Ishikawa (cell line): Measurements from ENCODE around the gene ABHD16A.

ENCODE experiments used
- CEBPB ChIP-seq: IDR thresholded peaks from 2 replicates; pipeline ENCODE4 v1.6.1; 2012
- CREB1 ChIP-seq: IDR thresholded peaks from 2 replicates; pipeline ENCODE4 v1.6.1; 2012; ENCODE audit warnings: low read depth
- EGR1 ChIP-seq: IDR thresholded peaks from 2 replicates; pipeline ENCODE4 v1.6.1; 2012
- EP300 ChIP-seq: IDR thresholded peaks from 2 replicates; pipeline ENCODE4 v1.6.1; 2012; ENCODE audit warnings: borderline replicate concordance
- FOXM1 ChIP-seq: IDR thresholded peaks from 2 replicates; pipeline ENCODE4 v1.6.1; 2012; ENCODE audit warnings: low read depth, borderline replicate concordance
- MAX ChIP-seq: IDR thresholded peaks from 2 replicates; pipeline ENCODE4 v1.6.1; 2012
- NFIC ChIP-seq: IDR thresholded peaks from 2 replicates; pipeline ENCODE4 v1.6.1; 2012
- RAD21 ChIP-seq: IDR thresholded peaks from 2 replicates; pipeline ENCODE4 v1.6.1; 2012; ENCODE audit warnings: low read depth
- REST ChIP-seq: IDR thresholded peaks from 2 replicates; pipeline ENCODE4 v1.6.1; 2012; ENCODE audit warnings: low read depth, mild to moderate bottlenecking
- TAF1 ChIP-seq: IDR thresholded peaks from 2 replicates; pipeline ENCODE4 v1.6.1; 2012; ENCODE audit warnings: low read depth, mild to moderate bottlenecking
- TCF12 ChIP-seq: IDR thresholded peaks from 2 replicates; pipeline ENCODE4 v1.6.1; 2012; ENCODE audit warnings: low read depth
- TEAD4 ChIP-seq: IDR thresholded peaks from 2 replicates; pipeline ENCODE4 v1.6.1; 2012
- YY1 ChIP-seq: IDR thresholded peaks from 2 replicates; pipeline ENCODE4 v1.6.1; 2012; ENCODE audit warnings: low read depth
- ZBTB7A ChIP-seq: IDR thresholded peaks from 2 replicates; pipeline ENCODE4 v1.6.1; 2012; ENCODE audit warnings: low read depth
- TF ChIP-seq, protein P1 (sequence below): IDR thresholded peaks from 2 replicates; pipeline ENCODE4 v1.6.1; 2012

Gene ABHD16A

DNA sequence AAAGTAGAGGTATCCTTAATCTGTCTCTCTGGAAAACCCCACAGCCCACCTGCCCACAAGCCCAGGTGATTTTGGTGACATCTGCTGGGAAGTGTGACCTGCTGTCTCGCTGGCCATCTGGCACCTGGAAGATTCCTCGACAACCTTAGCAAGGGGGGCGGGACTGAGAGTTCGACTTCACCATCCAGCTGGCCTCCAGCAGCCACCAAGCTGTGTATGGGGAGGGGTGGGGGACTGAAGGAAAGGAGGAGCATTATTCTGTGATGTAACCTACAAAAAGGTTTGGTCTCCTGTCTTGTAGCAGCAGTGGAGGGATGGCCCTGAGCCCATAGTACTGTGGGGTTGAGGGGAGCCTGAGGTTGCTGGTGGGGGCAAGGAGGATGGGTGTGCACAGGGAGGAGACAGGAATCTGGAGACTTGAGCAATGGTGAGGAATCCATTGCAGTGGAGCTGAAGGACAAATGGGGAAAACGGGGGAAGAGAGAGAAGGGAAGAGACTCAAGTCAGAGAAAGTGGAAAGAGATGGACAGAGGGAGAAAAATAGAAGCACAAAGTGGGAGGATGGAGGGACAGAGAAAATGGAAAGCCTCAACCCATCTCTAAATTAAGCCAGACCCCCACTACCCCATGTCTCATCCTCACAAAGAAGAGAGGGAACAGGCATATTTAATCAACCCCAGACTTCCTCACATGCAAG, 7.5 kb upstream of the ABHD16A start:
- no peak for TF ChIP-seq RAD21
- no peak for TF ChIP-seq EP300
- TF ChIP-seq TCF12 = no peak
- no peak for TF ChIP-seq YY1
- TF ChIP-seq, protein P1, sequence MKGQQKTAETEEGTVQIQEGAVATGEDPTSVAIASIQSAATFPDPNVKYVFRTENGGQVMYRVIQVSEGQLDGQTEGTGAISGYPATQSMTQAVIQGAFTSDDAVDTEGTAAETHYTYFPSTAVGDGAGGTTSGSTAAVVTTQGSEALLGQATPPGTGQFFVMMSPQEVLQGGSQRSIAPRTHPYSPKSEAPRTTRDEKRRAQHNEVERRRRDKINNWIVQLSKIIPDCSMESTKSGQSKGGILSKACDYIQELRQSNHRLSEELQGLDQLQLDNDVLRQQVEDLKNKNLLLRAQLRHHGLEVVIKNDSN = no peak
- no peak for TF ChIP-seq TAF1
- no peak for TF ChIP-seq FOXM1
- TF ChIP-seq TEAD4 = no peak

GRCh38 chr6:31708224-31708623, 5.1 kb upstream of the ABHD16A start:
- TF ChIP-seq YY1 (no peak), EP300 (no peak)

DNA sequence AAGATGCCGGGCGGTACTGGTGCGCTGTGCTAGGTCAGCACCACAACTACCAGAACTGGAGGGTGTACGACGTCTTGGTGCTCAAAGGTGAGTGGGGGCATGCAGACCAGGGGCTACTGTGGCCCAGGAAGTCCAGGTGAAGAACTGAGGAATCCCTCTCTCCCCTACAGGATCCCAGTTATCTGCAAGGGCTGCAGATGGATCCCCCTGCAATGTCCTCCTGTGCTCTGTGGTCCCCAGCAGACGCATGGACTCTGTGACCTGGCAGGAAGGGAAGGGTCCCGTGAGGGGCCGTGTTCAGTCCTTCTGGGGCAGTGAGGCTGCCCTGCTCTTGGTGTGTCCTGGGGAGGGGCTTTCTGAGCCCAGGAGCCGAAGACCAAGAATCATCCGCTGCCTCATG, 4.6 kb upstream of the ABHD16A start:
- no peak for TF ChIP-seq EGR1
- no peak for TF ChIP-seq TEAD4
- TF ChIP-seq NFIC = no peak
- no peak for TF ChIP-seq TAF1
- TF ChIP-seq TCF12 = no peak
- no peak for TF ChIP-seq CEBPB
- TF ChIP-seq FOXM1 = no peak
- TF ChIP-seq, protein P1 = no peak
- TF ChIP-seq EP300 = no peak
- no peak for TF ChIP-seq YY1
- TF ChIP-seq ZBTB7A = no peak
- TF ChIP-seq REST = no peak
- no peak for TF ChIP-seq RAD21
- no peak for TF ChIP-seq MAX
- no peak for TF ChIP-seq CREB1

DNA sequence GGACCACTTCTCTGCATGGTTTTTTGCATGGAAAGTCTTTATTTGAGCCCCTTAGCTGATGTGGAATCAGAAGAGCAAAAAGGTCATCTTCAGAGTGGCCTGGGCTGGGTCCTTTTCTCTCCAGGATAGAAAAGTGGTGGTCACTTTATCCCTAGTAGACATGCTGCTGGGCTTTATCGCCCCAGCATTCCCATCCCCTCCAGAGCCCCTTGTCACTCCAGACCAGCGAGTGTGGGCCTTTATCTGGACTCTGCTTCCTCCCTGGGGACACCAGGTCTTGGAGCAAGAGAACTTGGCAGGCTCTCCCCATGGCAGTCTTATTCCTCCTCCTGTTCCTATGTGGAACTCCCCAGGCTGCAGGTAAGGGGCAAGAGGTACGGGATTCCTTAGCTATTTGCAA, 3.5 kb upstream of the ABHD16A start, which contains the start of gene LY6G6F:
Gene LY6G6F, plus strand, starts transcription at position 268 of the 400 bp plus-strand sequence. Its CDS starts 41 bp downstream, at position 309.
- TF ChIP-seq ZBTB7A (no peak), MAX (no peak), EP300 (no peak), EGR1 (no peak), REST (no peak)

DNA sequence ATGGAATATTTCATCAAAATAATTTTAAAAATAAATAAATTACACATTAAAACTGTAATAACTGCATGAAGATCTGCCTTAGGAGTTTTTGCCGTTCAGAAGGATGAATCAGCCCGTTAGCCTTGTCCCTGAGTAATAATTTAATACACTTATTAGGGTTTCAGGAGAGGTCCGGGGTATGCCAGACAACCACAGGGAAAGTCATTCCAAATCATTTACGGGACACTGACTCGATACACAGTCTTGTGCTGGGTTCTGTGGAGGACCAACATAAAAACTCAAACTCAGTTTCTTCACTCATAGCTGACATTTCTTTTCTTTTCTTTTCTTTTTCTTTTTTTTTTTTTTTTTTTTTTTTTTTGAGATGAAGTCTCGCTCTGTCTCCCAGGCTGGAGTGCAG, 2.8 kb upstream of the ABHD16A start:
- TF ChIP-seq CREB1 (no peak), RAD21 (no peak), TCF12 (no peak), FOXM1 (no peak), TAF1 (no peak), TEAD4 (no peak), EP300 (no peak), NFIC (no peak), MAX (no peak), ZBTB7A (no peak), CEBPB (no peak)

GRCh38 chr6:31702405-31702818, 712 bp downstream of the ABHD16A start:
- TF ChIP-seq MAX (no peak), NFIC (no peak), CEBPB (no peak), ZBTB7A (peak; percentile 39; the same call in 1 of the 2 replicates)
